ENCODE measurements around the gene IGSF21. TPM values are rescaled to one million over a fixed set of nuclear protein-coding genes. Genes with fewer than 3 reads are reported as not detected.

The IGSF21 gene
- total and polyA plus RNA-seq, 11 donors: 0.54 to 2.2 (median 0.94) TPM; not detected in 1

DNA sequence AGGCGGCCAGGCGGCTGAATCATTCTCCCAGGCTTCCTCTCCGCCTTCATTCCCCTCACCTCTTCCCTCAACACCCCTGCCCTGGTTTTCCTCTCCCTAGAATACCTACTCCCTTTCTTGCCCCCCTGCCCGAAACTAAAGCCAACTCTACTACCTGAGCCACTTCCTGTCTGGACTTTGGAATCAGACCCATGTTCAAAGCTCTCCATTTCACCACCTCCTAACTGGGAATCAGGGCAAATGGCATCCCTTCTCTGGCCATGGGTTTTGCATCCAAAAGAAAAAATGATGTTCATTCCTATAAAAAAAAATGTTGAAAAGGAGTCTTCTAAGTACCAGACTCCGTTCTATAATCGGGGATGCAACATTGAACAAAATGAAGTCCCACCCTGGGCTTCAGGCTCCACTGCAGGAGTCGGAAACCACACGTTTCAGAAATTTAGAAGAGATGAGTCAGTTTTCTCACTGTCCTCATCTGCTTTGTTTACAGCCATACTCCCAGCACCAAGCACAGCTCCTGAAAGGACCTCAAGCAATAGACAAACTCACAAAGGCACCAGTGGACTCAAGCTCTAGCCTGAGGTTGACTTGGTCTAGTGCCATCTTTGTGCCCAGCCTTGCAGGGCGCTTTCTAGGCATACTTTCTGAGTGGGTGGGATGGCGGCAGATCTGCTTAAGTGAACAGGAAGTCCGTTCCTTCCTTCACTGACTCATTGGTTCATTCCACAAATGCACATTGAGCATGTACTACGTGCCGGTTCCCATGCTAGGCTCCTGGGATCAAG lies 176.2 kb downstream of the IGSF21 start:
- intact Hi-C loops (cut with DNase I): no loop called here
- no peak overlapping the region for H3K4me3 ChIP-seq
- ATAC-seq (no peak), DNase-seq (no peak)
- no peaks in the 10 kb centered on the region for H3K4me1 ChIP-seq
- H3K27ac ChIP-seq: no peak overlapping the region
- 56 to 60% (median 57%) methylated on average over 13 of the region's 13 CpGs for WGBS, 4 donors
- no peaks in the 10 kb centered on the region for H3K36me3 ChIP-seq
- TF ChIP-seq, protein P1, sequence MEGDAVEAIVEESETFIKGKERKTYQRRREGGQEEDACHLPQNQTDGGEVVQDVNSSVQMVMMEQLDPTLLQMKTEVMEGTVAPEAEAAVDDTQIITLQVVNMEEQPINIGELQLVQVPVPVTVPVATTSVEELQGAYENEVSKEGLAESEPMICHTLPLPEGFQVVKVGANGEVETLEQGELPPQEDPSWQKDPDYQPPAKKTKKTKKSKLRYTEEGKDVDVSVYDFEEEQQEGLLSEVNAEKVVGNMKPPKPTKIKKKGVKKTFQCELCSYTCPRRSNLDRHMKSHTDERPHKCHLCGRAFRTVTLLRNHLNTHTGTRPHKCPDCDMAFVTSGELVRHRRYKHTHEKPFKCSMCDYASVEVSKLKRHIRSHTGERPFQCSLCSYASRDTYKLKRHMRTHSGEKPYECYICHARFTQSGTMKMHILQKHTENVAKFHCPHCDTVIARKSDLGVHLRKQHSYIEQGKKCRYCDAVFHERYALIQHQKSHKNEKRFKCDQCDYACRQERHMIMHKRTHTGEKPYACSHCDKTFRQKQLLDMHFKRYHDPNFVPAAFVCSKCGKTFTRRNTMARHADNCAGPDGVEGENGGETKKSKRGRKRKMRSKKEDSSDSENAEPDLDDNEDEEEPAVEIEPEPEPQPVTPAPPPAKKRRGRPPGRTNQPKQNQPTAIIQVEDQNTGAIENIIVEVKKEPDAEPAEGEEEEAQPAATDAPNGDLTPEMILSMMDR (IDR thresholded peaks at IDR 0.05): no peak
- TF ChIP-seq POLR2A (IDR thresholded peaks at IDR 0.05): no peak
- H3K27me3 ChIP-seq: peaks cover 0 to 70% (median 12%) of the 10 kb centered on the region in 9 donors
- no peaks in the 10 kb centered on the region for H3K9me3 ChIP-seq

DNA sequence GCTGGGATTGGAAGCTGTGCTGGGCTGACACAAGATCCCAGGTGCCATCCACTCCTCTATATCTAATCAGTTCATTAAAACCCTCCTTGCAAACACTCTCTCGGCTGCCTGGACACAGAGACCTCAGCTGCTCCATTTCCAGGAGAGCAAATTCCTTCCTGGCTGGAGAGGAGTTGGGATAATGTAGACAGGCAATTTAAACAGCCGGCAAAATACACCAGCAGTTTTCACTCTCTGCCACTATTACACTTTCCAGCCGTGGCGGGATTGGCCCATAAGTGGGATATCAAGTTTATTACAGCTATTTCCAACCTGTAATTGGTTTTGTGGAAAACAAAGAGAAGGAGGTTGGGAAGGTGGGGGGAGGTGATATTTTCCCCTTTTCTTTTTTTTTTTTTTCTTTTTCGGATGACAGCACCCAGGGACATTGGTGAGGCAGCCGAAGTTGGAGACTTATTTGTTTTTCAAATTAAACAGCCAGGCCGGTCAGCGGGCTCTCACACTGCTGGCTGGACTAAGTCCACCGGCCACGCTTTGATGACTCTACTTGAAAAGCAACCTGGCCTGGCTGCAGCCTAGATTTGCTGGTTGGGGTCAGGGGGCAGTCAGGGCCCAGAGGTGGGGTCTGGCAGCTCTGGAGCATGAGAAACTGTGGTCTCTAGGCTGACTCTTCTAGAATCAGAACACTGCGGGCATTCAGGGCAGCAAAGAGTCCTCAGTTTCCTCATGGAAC lies 177.4 kb downstream of the IGSF21 start:
- WGBS, 4 donors: 51 to 57% (median 54%) methylated on average over 11 of the region's 11 CpGs

GRCh38 chr1:18285538-18285924 lies 177.9 kb downstream of the IGSF21 start:
- Histone ChIP-seq H3K27me3 (peaks cover 0 to 66% (median 9%) of the 10 kb centered on the region in 9 donors), H3K27ac (no peak overlapping the region), H3K9me3 (no peaks in the 10 kb centered on the region), H3K4me3 (no peak overlapping the region), H3K4me1 (no peaks in the 10 kb centered on the region), H3K36me3 (no peaks in the 10 kb centered on the region)
- ATAC-seq (no peak), DNase-seq (no peak)
- intact Hi-C loops (cut with DNase I): no loop called here
- 81 to 87% (median 85%) methylated on average over 7 of the region's 7 CpGs for WGBS, 4 donors
- TF ChIP-seq POLR2A (IDR thresholded peaks at IDR 0.05): no peak
- TF ChIP-seq, protein P1 (IDR thresholded peaks at IDR 0.05): no peak

More for the DNA sequence above, 177.4 kb downstream of the IGSF21 start:
- TF ChIP-seq POLR2A (IDR thresholded peaks at IDR 0.05): no peak
- TF ChIP-seq, protein P1 (IDR thresholded peaks at IDR 0.05): no peak
- Histone ChIP-seq H3K36me3 (no peaks in the 10 kb centered on the region), H3K4me3 (no peak overlapping the region), H3K9me3 (no peaks in the 10 kb centered on the region), H3K27me3 (peaks cover 0 to 66% (median 10%) of the 10 kb centered on the region in 9 donors), H3K4me1 (no peaks in the 10 kb centered on the region), H3K27ac (no peak overlapping the region)
- no peak for ATAC-seq
- intact Hi-C loops (cut with DNase I): no loop called here
- DNase-seq: no peak

DNA sequence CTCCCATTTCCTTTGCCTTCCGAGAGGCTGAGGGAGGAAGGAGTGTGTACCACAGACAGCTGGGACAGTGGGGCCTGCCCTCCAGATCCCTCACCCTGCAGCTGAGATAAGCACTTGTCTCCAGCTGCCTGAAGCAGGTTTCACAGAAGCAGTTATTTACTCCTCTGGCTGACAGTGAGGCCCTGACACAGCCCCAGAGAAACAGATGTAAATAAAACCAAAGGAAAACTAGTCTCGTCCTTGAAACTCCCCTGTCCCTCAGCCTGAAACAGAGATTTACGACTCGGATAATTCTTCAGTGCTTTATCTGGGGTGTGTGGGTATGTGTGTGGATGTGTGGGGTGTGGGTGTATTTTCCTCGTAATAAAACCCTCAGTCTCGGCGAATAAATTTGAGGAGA lies 181.1 kb downstream of the IGSF21 start:
- H3K4me1 ChIP-seq: no peaks in the 10 kb centered on the region
- TF ChIP-seq POLR2A (IDR thresholded peaks at IDR 0.05): no peak
- TF ChIP-seq, protein P1 (IDR thresholded peaks at IDR 0.05): no peak
- no peak overlapping the region for H3K4me3 ChIP-seq
- H3K27ac ChIP-seq: no peak overlapping the region
- WGBS, 4 donors: 41 to 53% (median 43%) methylated on average over 6 to 7 of the region's 7 CpGs
- intact Hi-C loops (cut with DNase I): no loop called here
- ATAC-seq (no peak), DNase-seq (no peak)
- H3K27me3 ChIP-seq: peaks cover 0 to 74% (median 15%) of the 10 kb centered on the region in 9 donors
- H3K9me3 ChIP-seq: no peaks in the 10 kb centered on the region
- H3K36me3 ChIP-seq: no peaks in the 10 kb centered on the region
